Activated naive CD4-positive, alpha-beta T cell (primary cell): ENCODE measurements around the gene ACER3.
"Not testable (repeated sequence)": the region's sequence is repeated elsewhere in the genome, so short reads cannot be mapped to it uniquely, and the experiment has no call there.

Experiments used
- DNase-seq, 4 experiments: peaks; one replicate each; lab custom pipeline; 2025; lab: John Stamatoyannopoulos, UW

Gene ACER3

DNA sequence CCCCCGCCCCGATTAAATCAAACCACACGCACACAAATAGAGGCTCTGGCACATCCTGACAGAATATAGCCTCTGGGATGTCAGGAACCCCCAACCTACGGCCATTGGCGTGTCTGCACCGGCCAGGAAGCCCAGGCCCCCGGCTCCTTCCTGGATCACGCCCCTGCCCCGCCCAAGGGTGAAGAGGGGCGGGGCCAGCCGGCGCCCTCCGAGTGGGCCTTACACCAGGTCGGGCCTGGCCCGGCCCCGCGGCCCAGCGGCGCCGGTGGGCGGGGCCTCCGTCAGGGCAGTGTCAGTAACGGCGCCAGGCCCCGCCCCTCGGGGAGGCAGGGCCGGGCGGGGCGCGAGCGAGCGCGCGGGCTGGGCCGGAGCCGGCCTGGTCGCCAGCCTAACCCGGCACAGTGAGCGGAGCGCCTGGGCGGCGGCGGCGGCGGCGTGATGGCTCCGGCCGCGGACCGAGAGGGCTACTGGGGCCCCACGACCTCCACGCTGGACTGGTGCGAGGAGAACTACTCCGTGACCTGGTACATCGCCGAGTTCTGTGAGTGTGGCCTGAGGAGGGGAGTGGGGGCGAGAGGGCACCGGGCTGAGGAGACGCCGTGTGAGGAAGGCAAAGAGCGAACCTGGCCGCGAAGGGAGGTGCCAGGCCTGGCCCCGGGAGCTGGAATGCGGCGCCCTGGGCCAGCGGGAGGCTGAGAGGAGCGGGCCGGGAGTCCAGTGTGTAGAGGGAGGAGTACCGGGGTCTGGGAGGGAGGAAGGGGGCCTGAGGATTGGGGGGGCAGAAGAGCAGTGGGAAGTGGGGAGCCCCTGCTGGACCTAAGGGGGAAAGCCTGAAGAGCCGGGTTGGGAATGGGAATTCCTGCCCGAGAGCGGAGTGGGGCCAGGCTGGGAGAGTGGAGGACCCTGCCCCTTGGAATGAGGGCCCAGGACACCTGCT lies at the start of gene ACER3:
ACER3 (plus strand) TSS at position 380 of the 937 bp plus-strand sequence; CDS start at position 439, 59 bp downstream.
- peak; percentile 11 to 79 (median 44) for DNase-seq

DNA sequence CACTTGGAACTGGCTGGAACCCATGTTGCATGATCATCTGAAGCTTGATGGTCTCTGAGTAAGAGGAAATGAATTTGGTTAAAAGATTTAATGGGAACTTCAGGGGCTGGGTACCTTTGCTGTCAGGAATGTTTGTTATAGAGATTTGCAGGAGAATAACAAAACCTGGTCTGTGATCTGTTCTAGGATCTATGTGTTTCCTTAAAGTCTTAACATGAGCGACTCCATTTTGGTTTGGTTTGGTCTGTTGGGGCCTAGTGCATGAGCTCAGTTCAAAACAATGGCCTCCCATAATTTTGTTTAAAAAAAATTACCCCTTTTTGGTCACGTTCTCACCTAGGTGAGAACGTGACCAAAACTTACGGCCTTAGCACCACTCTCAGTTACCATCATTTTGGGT lies 49.5 kb upstream of the ACER3 start:
- DNase-seq, result no peak

DNA sequence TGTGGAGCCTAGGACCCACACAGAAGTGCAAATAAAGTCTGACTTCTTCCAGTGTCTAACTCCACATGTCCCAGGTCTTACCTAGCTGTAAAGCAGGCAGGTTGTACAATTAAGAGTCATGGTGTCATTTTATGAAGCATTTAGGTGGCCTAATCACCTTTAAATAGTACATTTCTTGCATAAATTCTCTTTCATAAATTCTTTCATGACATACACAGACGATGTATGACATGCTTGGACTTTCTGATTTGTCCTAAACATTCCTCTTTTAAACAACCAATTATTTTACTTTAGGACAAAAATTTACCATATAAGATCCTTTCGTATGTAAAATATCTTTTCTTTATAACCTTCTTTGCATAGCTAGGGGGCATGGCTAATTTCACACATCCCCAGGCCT lies 46.3 kb upstream of the ACER3 start:
- DNase-seq, result no peak

DNA sequence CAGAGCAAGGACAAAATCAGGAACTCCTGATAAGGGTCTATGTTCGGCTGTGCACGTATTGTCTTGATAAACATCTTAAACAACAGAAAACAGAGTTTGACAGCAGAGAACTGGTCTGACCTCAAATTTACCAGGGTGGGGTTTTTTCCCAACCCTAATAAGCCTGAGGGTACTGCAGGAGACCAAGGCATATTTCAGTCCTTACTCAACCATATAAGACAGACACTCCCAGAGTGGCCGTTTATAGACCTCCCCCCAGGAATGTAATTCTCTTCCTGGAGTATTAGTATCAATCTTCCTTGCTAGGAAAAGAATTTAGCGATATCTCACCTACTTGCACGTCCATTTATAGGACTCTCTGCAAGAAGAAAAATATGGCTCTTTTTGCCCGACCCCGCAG lies 45.0 kb upstream of the ACER3 start:
- DNase-seq, result not testable (repeated sequence)

DNA sequence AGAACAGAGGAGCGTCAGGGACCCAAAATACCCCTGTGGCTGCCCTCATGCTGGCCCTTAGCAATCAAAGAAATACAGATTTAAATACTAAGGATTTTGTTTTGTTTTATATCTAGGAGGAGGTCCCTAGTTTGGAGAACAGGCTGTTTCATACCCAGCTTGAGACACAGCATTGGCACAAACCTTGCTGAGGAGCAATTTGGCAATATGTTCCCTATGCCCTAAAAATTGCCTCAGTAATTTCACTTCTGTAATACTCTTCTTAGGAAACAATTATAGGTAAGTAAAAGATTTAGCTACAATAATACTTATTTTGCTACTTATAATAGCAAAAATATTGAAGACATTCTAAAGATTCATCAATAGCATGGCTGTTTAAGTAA lies 40.5 kb upstream of the ACER3 start:
- no peak for DNase-seq

DNA sequence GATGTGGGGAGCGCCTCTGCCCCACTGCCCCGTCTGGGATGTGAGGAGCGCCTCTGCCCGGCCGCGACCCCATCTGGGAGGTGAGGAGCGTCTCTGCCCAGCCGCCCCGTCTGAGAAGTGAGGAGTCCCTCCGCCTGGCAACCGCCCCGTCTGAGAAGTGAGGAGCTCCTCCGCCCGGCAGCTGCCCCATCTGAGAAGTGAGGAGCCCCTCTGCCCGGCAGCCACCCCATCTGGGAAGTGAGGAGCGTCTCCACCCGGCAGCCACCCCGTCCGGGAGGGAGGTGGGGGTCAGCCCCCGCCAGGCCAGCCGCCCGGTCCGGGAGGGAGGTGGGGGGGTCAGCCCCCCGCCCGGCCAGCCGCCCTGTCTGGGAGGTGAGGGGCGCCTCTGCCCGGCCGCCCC lies 39.3 kb upstream of the ACER3 start:
- DNase-seq, result not testable (repeated sequence)

DNA sequence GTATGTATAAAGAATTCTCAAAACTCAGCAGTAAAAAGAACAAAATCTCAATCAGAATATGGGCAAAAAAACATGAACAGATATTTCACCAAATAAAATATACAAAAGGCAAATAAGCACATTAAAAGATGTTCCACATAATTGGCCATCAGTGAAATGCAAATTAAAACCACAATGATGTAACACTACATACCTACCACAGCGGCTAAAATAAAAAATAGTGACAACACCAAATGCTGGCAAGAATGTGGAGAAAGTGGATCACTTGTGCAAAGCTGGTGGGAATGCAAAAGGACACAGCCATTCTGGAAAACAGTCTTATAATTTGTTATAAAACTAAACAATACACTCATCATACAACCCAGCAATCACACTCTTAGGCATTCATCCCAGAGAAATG lies 38.3 kb upstream of the ACER3 start:
- no peak for DNase-seq

DNA sequence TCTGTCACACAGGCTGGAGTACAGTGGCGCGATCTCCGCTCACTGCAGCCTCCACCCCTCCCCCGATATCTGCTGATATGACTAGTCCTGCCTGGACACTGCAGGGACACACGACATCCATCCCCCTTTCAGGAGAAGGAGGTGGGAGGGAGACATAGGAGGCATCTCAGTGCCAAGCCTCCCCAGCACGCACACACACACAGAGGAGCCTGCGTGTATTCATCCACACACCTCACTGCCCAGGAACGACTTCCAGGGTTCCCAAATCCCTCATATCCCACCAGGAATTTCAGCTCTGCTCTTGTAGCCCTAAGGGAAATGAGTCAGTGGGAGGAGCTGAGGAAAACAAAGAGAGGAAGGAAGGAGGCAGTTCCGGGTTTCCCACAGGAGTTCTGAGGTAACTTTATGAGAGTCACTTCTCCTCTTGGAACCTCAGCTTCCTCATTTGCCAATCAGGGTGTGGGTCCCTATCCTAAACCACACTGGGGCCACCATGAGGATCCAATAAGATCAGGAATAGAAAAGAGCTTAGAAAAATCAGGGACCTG lies 37.2 kb upstream of the ACER3 start:
- DNase-seq, result no peak

DNA sequence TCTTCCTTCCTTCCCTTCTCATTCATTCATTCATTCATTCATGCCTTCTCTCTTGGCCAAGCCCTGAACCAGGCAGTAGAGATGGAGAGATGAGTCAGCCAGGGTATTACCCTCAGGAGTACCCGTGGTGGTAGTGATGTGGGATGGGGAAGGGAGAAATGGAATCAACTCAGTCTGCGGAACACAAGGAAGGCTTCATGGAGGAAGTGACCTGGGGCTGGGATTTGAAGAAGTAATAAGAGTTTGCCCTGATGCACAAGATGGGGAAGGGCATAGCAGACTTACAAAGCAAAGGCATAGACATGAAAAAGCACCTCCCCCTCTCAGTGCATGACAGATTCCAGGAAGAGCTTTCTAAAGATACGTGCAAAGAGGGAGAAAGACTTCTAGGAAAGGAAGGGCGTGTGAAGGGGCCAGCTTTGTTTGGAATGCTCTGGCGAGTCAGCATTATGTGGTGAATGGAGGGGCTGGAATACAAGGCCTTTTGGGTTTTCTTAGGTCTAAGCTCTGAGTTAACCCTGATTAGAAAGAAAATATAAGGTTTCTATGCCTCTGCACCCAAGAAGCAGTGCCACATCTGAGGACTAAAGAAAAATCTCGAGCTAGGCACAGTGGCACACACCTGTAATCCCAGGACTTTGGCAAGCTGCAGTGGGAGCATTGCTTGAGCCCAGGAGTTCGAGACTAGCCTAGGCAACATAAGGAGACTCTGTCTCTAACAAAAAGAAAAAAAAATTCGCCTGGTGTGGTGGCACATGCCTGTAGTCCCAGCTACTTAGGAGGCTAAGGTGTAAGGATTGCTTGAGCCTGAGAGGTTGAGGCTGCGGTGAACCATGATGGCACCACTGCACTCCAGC lies 36.4 kb upstream of the ACER3 start:
- DNase-seq, result no peak

DNA sequence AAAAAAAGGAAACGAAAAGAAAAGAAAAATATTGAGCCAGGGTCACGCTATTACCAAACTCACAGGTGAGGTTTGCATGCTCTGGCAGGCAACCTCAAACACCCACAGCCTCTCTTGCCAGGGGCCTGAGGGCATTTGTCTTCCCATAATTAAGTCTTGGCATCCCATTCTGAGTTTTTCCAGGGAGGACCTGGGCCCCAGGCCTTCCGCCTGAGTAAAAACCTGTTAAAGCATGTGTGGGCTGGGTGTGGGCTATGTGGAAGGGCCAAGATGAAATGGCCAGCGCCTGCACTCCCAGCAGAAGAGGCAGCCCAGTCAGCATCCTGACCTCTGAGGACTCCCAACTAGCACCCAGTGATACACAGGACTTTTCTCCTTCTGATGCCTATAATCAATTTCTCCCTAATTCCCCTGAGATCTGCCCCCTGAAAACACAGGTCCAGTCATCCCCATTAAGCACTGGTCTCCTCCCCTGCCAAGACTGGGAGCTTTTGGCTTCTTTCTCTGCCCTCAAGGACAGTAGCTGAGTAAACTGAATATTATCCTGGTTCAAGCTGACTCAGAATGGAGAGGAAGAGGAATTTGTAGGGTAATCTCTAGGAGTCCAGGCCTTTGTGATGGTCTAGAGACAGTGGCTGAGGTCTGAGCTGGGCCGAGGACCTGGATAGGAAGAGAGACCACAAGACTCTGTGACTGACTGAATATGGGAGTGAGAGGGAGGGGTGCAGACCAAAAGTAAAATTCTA lies 35.6 kb upstream of the ACER3 start:
- DNase-seq, result no peak

DNA sequence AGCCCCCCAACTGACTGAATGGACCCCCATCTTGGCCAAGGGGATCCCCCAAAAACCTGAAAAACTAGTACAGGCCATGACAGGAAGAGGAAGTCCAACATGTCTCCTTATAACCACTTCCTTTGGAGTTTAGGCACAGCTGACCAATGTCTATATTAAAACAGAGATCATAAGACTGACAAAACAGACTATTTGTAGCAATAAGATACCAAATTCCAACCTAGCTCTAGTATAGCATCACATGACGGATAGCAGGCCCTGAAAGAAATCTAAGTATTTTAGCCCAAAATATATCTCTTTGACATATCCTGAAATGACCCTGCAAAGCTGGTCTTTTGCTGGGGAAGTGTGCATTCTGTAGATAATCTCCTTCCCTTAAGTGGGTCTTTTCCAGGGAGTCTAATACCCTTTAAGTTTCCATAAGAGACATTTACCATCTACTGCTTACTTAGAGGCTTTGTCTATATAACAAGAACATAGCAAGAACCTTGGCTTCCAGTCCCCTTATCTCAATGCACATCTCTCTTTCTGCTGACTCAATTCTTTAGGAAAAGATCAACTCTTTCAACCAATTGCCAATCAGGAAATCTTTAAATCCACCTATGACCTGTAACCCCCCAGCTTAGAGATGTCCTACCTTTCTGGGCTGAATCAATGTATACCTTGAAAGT lies 34.9 kb upstream of the ACER3 start:
- DNase-seq, result no peak

DNA sequence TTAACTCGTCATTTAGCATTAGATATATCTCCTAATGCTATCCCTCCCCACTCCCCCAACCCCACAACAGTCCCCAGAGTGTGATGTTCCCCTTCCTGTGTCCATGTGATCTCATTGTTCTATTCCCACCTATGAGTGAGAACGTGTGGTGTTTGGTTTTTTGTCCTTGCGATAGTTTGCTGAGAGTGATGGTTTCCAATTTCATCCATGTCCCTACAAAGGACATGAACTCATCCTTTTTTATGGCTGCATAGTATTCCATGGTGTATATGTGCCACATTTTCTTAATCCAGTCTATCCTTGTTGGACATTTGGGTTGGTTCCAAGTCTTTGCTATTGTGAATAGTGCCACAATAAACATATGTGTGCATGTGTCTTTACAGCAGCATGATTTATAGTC lies 34.2 kb upstream of the ACER3 start:
- not testable (repeated sequence) for DNase-seq

DNA sequence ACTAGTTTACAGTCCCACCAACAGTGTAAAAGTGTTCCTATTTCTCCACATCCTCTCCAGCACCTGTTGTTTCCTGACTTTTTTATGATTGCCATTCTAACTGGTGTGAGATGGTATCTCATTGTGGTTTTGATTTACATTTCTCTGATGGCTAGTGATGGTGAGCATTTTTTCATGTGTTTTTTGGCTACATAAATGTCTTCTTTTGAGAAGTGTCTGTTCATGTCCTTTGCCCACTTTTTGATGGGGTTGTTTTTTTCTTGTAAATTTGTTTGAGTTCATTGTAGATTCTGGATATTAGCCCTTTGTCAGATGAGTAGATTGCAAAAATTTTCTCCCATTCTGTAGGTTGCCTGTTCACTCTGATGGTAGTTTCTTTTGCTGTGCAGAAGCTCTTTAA lies 33.7 kb upstream of the ACER3 start:
- not testable (repeated sequence) for DNase-seq

DNA sequence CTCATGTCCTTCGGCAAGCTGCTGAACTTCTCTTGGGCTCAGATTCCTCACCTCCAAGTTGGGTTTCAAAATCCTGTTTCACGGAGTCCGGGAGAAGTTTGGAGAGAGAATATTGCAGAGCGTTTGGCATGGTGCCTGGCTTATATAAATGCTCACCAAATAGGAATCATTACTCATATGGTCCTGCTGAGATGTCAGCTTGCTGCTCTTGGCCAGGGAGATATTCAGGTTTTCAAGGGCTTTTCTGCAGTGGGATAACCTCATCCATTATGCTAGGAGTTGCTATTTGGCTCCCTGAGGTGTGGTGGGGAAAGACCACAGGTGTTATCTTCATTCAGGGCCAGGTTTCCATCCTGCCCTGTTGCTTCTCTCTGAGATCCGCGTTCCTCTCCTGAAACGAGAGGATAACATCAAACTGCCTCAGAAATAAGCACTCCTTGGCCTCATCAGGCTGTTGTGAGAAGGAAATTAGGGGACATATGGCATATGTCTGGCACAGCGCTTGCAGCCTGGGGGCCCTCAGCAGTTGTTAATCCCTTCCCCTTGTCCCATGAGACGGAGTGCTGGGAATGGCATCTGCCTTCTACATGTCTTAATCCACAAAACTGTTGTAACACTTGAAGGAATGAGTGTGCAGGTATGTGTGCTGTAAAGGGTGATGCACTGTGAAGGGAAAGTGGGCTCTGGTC lies 29.9 kb upstream of the ACER3 start:
- DNase-seq, result no peak

DNA sequence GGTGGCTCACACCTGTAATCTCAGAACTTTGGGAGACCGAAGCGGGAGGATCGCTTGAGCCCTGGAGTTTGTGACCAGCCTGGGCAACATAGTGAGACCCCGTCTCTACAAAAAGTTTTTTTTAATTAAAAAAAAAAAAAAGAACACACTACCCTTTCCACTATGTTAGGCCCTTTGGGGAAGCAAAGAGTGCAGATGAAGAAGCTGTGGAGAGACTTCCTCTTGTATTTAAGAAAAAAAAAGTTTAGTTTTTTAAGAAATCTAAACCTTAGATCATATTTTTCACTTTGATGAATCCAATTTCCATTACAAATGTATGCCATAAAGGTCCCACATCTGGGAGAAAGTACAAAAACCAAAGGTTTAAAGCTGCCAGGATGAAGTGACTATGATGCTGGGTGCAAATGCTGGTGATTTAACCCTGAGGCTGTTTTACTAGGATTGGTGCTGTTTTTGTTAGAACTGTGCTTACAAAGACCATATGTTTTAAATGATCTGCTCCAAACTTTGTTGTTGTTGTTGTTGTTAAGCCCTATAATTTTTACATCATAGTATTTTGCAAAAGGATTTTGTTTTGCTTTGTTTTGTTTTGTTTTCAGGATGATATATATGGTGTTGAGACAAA lies 28.9 kb upstream of the ACER3 start:
- no peak for DNase-seq

DNA sequence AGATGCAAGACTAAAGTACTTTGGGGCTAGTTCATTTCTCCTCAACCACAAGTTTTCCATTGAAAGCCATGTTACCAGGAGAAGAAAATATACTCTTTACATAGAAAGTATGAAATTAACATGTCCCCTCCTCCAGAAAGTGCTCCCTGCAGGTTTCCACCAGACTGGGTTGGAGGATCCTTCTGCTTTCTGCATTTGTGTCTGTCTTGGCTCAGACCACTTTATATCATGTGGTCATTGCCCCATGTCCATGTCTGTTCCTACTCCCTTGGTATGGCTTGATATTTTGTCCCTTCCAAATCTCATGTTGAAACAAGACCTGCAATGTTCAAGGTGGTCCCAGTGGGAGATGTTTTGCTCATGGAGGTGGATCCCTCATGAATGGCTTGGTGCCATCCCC lies 28.4 kb upstream of the ACER3 start:
- DNase-seq, result no peak

DNA sequence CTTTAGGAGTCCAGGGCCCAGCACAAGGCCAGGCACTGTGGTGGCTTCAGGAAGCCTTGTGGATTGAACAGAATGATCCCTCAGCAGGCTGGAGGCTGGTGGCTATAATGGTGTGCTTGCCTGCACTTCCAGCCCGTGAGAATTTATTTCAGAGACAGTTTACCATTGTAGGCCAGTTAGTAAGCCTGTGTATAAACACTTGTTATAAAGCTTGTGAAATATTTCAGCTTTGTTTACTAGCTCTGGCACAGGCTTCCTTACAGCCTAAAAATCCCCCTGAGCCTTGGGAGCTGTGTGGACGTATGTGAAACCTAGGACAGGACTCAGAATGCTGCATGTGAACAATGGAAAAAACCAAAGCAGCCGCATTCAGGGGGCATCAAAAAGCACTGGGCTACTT lies 26.6 kb upstream of the ACER3 start:
- no peak for DNase-seq

DNA sequence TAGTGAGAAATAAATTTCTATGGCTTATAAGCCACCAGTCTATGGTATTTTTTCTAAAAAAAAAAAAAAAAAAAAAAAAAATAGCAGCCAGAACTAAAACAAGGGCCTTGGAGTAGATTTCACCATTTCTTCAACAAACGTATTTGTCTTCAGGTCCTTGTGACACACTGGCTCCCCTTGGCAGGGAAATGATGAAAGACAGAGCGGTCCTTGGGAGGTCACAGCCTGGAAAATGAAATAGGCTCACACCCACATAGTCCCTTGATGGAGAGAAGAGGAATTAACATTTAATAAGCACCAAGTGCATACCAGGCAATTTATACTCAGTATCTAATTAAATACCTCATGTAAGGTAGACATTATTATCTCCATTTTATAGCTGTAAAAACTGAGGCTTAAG lies 25.7 kb upstream of the ACER3 start:
- DNase-seq, result no peak

DNA sequence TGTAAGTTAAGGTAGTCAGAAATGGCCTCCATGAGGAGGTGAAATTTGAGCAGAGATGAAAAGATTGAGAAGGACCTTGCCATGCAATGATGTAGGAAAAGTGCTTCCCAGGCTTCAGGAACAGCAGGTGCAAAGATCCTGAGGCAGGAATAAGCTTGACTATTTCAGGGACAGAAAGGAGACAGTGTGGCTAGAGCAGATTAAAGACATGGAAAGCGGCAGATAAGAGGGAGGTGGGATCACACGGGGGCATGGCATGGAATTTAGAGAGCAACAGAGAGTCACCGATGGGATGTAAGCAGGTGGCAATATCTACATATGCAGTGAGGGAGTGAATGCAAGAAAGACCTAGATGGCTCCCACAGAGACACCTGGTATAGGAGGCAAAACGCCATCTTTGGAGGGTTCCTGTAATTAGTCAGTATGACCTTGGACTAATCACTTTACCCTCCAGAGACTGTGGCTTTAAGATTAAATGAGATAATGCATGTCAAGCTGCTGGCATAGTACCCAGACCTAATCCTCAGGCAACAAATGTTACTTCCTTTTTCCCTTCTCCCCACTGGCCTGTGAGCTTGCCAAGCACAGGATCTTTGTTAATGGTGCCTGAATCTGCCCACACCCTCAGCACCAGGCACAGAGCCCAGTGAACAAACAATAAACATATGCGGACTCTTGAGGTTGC lies 24.6 kb upstream of the ACER3 start:
- no peak for DNase-seq
